Osteocyte (in vitro differentiated cells): Measurements from ENCODE around the gene CPE. TPM values are rescaled to one million over a fixed set of nuclear protein-coding genes. Genes with fewer than 3 reads are reported as not detected.

Experiments
- DNase-seq: peaks from one replicate; pipeline ENCODE4 v3.0.0; 2021; ENCODE audit warnings: mixed read lengths; ENCODE audit not compliant: unreplicated experiment; ENCODE audit errors: extremely low spot score
- H3K27ac Mint-ChIP-seq: one replicate; pipeline ENCODE4 v1.8.0; 2021; ENCODE audit warnings: mild to moderate bottlenecking, mixed read lengths; ENCODE audit not compliant: unreplicated experiment
- H3K27me3 Mint-ChIP-seq: one replicate; pipeline ENCODE4 v1.8.0; 2021; ENCODE audit warnings: mixed read lengths; ENCODE audit not compliant: unreplicated experiment
- H3K36me3 Mint-ChIP-seq: one replicate; pipeline ENCODE4 v1.8.0; 2021; ENCODE audit warnings: mixed read lengths; ENCODE audit not compliant: unreplicated experiment
- H3K4me1 Mint-ChIP-seq: one replicate; pipeline ENCODE4 v1.8.0; 2021; ENCODE audit warnings: mixed read lengths; ENCODE audit not compliant: unreplicated experiment
- H3K4me3 Mint-ChIP-seq: one replicate; pipeline ENCODE4 v1.8.0; 2021; ENCODE audit warnings: mild to moderate bottlenecking, moderate library complexity, mixed read lengths; ENCODE audit not compliant: unreplicated experiment
- H3K9me3 Mint-ChIP-seq: one replicate; pipeline ENCODE4 v1.8.0; 2021; ENCODE audit warnings: mixed read lengths; ENCODE audit not compliant: unreplicated experiment
- total RNA-seq: library from RNA; stranded (reverse); gene quantifications from 2 replicates; pipeline ENCODE4 v1.2.1, GENCODE V29; 2021
- TF ChIP-seq, protein P1 (sequence below): fragments of 200-600 bp; sonication (generic); IDR thresholded peaks from 2 replicates; pipeline ENCODE4 v1.5.0; 2021; ENCODE audit warnings: antibody characterized with exemption, mild to moderate bottlenecking, moderate library complexity

The CPE gene
- total RNA-seq, 1 donor from 2014 or later: 195 TPM

DNA sequence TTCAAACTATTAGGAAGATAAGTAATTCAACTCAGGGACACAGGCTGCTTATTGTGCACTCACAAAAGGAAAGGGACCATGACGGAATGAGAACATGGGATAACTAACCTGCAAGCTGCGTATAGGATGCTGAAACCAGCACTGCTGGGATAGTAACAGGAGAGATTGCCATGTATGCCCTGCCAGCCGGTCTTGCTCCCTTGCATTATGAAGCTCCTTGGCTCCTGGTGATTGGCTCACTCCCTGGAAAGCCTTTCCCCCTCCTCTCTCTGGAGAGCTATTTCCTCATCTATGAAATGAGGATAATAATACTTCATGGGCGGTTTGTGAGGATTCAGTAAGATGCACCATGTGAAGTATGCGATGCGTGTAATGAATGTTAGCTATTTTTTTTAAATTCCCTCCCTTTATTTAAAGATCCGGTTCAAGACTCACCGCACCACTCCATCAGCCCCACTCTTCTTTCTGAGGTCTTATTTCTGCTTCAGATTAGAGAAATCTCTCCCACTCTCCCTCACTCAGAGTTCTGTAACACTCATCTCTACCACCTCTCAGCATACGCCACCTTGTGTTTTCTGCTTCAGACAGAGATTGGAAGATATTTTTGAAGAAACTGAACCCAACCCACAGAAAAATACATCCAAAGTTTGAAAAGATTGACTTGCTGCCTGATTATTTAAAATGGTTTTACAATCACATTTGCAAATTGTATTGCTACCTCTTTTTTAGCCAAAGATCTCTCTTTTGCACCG lies 33.0 kb upstream of the CPE start:
- H3K9me3 Mint-ChIP-seq: peaks cover 3% of the 10 kb centered on the region
- peaks cover 6% of the 10 kb centered on the region for H3K36me3 Mint-ChIP-seq
- no peaks in the 10 kb centered on the region for H3K4me1 Mint-ChIP-seq
- DNase-seq: no peak
- TF ChIP-seq, protein P1, sequence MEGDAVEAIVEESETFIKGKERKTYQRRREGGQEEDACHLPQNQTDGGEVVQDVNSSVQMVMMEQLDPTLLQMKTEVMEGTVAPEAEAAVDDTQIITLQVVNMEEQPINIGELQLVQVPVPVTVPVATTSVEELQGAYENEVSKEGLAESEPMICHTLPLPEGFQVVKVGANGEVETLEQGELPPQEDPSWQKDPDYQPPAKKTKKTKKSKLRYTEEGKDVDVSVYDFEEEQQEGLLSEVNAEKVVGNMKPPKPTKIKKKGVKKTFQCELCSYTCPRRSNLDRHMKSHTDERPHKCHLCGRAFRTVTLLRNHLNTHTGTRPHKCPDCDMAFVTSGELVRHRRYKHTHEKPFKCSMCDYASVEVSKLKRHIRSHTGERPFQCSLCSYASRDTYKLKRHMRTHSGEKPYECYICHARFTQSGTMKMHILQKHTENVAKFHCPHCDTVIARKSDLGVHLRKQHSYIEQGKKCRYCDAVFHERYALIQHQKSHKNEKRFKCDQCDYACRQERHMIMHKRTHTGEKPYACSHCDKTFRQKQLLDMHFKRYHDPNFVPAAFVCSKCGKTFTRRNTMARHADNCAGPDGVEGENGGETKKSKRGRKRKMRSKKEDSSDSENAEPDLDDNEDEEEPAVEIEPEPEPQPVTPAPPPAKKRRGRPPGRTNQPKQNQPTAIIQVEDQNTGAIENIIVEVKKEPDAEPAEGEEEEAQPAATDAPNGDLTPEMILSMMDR: peak; percentile 45
- H3K27ac Mint-ChIP-seq: no peak overlapping the region
- H3K27me3 Mint-ChIP-seq: no peaks in the 10 kb centered on the region
- no peak overlapping the region for H3K4me3 Mint-ChIP-seq

DNA sequence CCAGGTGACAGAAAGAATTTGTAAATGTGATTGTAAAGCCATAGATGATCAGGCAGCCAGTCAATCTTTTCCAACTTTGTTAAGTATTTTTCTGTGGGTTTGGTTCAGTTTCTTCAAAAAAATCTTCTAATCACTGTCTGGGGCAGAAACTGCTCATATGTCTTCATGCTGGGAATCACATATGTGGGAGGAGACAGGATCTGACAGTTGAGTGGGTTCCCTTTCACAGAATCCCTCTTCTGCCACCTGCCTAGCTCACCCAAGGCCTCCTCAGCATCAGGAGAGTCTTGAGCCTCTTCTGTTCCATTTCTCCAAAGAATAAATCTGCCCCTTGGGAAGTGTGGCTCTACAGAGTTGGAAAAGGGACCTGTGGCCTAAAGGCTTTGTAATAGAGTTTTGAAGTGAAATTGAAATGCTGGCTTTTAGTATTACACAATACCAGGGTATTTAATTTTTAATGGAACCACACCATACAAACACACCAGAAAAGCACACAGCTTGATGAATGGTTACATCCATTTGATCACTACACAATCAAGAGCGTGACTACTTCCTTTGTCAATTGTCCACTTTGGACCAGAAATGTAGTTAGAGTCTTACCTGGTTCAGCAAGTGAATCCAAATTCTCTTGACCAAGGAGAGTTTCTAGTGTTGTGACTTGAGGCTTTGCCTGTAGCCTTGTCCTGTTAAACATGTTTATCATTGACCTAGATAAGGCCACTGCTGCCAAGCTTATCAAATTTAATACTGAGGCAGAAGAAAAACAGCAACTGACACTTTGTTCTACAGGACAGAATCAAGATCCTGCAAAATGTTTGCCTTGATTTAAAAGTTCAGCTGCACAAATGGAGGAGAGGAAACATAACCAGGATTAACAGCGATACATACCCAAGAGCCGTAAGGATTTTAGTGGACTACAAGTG lies 30.9 kb upstream of the CPE start:
- Mint-ChIP-seq H3K9me3 (peaks cover 5% of the 10 kb centered on the region), H3K36me3 (peaks cover 3% of the 10 kb centered on the region), H3K27ac (no peak overlapping the region)

DNA sequence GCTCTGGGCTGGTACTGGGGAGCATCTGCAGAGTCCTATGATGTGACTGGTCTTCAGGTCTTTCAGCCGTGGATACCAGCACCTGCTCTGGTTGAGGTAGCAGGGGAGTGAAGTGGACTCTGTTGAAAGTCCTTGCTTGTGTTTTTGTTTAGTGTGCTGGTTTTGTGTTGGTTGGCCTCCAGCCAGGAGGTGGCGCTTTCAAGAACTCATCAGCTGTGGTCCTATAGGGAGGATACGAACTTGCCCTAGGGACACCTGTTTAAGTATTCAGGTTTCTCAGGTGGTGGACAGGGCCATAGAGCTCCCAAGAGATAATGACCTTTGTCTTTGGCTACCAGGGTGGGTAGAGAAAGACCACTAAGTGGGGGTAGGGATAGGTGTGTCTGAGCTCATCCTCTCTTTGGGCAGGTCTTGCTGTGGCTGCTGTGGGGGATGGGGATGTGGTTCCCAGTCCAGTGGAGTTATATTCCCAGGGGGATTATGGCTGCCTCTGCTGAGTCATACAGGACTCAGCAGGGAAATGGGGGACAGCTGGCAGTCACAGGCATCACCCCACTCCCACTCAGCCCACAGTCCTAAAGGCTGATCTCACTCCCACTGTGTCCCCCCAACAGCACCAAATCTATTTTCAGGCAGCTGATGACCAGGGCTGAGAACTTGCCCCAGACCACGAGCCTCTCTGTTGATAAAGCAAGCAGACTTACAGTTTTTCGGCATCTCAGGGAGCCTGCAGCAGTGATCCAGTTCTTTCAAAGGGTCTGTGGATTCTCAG lies 27.3 kb upstream of the CPE start:
- H3K9me3 Mint-ChIP-seq: peaks cover 5% of the 10 kb centered on the region
- no peak overlapping the region for H3K4me3 Mint-ChIP-seq
- no peak for DNase-seq
- H3K27me3 Mint-ChIP-seq: no peaks in the 10 kb centered on the region
- no peak overlapping the region for H3K27ac Mint-ChIP-seq
- TF ChIP-seq, protein P1: no peak
- peaks cover 5% of the 10 kb centered on the region for H3K4me1 Mint-ChIP-seq
- no peaks in the 10 kb centered on the region for H3K36me3 Mint-ChIP-seq

More for the DNA sequence above, 30.9 kb upstream of the CPE start:
- no peaks in the 10 kb centered on the region for H3K27me3 Mint-ChIP-seq
- H3K4me1 Mint-ChIP-seq: peaks cover 3% of the 10 kb centered on the region
- no peak for DNase-seq
- TF ChIP-seq, protein P1: no peak
- no peak overlapping the region for H3K4me3 Mint-ChIP-seq

DNA sequence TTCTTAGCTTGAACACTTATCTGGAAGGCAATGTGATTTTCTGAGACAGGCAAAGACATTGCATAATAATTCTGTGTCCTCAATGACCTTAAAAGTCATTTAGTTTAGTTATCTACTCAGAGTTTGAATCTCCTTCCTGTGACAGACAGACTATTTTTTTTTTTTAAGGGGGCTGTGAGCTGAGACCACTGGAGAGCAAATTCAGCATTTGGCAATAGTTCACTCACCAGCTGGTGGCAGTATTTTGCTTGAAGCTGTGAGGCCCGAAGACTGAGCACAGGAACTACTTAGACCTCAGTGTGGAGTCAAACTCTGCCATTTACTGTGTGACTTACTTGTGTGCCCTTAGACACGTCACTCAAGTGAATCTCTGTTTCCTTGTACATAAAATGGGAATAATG lies 22.9 kb upstream of the CPE start:
- H3K4me1 Mint-ChIP-seq: peaks cover 5% of the 10 kb centered on the region
- H3K4me3 Mint-ChIP-seq: no peak overlapping the region
- TF ChIP-seq, protein P1: peak; percentile 82
- no peaks in the 10 kb centered on the region for H3K36me3 Mint-ChIP-seq
- no peak for DNase-seq
- peaks cover 2% of the 10 kb centered on the region for H3K9me3 Mint-ChIP-seq
- no peak overlapping the region for H3K27ac Mint-ChIP-seq
- H3K27me3 Mint-ChIP-seq: no peaks in the 10 kb centered on the region
